Adrenal gland (tissue), 12 donors: ENCODE measurements around the gene SH3RF1. TPM values are rescaled to one million over a fixed set of nuclear protein-coding genes. Genes with fewer than 3 reads are reported as not detected.

Experiments used
- DNase-seq, 7 donors: peaks; one replicate each; pipeline ENCODE4 v3.0.0-alpha.2; 2019 to 2020
- H3K27ac ChIP-seq, 5 donors: fragments of 200-600 bp; sonication (generic) in 4 of 5; 1 replicate in 3 of 5; 2 replicates in 2 of 5; pipeline versions ENCODE4 v1.5.1 to v1.8.0; 2016 to 2020; ENCODE audit warnings: mild to moderate bottlenecking in 1 of 5
- H3K27me3 ChIP-seq: fragments of 200-600 bp; 2 replicates; pipeline ENCODE4 v1.8.0; 2021
- H3K36me3 ChIP-seq, 2 donors: fragments of 200-600 bp; replicated peaks in 1 of 2; 1 replicate in 1 of 2; 2 replicates in 1 of 2; pipeline versions ENCODE4 v1.5.1 to v1.8.0; 2018 to 2022
- H3K4me1 ChIP-seq, 2 donors: fragments of 200-600 bp; replicated peaks in 1 of 2; 1 replicate in 1 of 2; 2 replicates in 1 of 2; pipeline versions ENCODE4 v1.5.1 to v1.8.0; 2018 to 2021
- H3K4me3 ChIP-seq, 4 donors: fragments of 200-600 bp; sonication (generic) in 3 of 4; one replicate each; pipeline ENCODE4 v1.5.1; 2016 to 2018
- H3K9me3 ChIP-seq, 3 donors: fragments of 200-600 bp; sonication (generic) in 1 of 3; replicated peaks in 1 of 3; 1 replicate in 2 of 3; 2 replicates in 1 of 3; pipeline versions ENCODE4 v1.5.1 to v1.8.0; 2016 to 2021
- POLR2A ChIP-seq, 2 donors: fragments of 450-650 bp; IDR thresholded peaks; one replicate each; pipeline ENCODE4 v1.6.1; 2017; ENCODE audit warnings: antibody characterized with exemption in 2 of 2, mild to moderate bottlenecking in 2 of 2, moderate library complexity in 1 of 2
- WGBS, 4 donors: extraction: QIAGEN DNeasy Blood & Tissue Kit in 2 of 4; methylation state at CpG; one replicate each; pipeline versions ENCODE4 v1.1.5 to v1.1.7; 2013 to 2017; 5-methylcytosine and 5-hydroxymethylcytosine counted together
- intact Hi-C, 2 donors: fragments of 100-400 bp; cut with DNase I; formaldehyde crosslinking; loops; one replicate each; pipeline versions ENCODE4 v1.14.1 to v1.15.0; 2022 to 2023
- polyA plus RNA-seq, 3 donors: library from polyadenylated mRNA; stranded (reverse); fragments of 200-250 nt in 2 of 3; fragments of 350-450 nt in 1 of 3; fragmentation: Illumina TruSeq in 1 of 3; extraction: RNeasy Lipid Tissue Mini Kit (QIAGEN cat#74804) in 1 of 3; gene quantifications; one replicate each; pipeline ENCODE4 v1.2.3, GENCODE V29; 2013 to 2014
- total RNA-seq, 9 donors: library from RNA; depleted of rRNA in 4 of 9; stranded (reverse); fragments of >200 nt in 4 of 9; fragments of 120-200 nt in 1 of 9; fragmentation: NEBNext Ultra II Directional in 1 of 9; extraction: Animal tissue kit (Norgen Biotek cat#: 25700) in 1 of 9; gene quantifications; one replicate each; pipeline versions ENCODE4 v1.1.0 to v1.2.4, GENCODE V29; 2013 to 2023
- TF ChIP-seq, protein P1 (sequence below), 6 experiments: fragments of 450-650 bp in 4 of 6; fragments of 200-600 bp in 2 of 6; sonication (generic) in 1 of 6; IDR thresholded peaks; 1 replicate in 5 of 6; 2 replicates in 1 of 6; pipeline versions ENCODE4 v1.5.1 to v1.8.0; 2016 to 2021; ENCODE audit warnings: antibody characterized with exemption in 6 of 6, mild to moderate bottlenecking in 2 of 6, moderate library complexity in 1 of 6
- donor health status: healthy with polysubstance abuse.
- donor health status: Bipolar disorder and iron deficiency.
- donor health status: DM: yes; HTN: yes; CAD: no.
- donor health status: DM: no; HTN: no; CAD: no.
- donor health status: DM: no; HTN: no; CAD: no.
- donor health status: DM: yes; HTN: yes; CAD: no.

The SH3RF1 gene
- total and polyA plus RNA-seq, 12 donors = 1.8 to 19.3 (median 8.6) TPM

DNA sequence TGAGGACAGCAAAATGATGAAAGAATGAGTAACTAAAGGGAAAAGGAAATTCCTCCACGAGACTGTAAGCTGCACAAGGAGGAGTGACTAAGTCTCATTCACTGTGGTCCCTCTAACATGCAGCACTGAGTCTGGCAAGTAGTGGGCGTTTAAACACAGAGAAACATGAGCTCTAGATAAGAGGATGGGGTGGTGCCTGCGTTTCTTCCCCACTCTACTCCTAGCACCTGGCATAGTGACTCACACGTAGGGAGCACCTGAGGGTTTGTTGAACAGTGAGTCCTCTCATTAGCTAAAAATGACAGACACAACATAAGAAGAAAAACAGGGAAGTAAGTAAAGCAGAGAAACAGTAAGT is 154.9 kb downstream of the SH3RF1 start:
- Histone ChIP-seq H3K36me3 (peaks cover 0 to 20% of the 10 kb centered on the region in 2 donors), H3K9me3 (no peaks in the 10 kb centered on the region), H3K4me3 (no peak overlapping the region), H3K27me3 (no peaks in the 10 kb centered on the region), H3K27ac (no peak overlapping the region), H3K4me1 (no peaks in the 10 kb centered on the region)
- DNase-seq = no peak
- 73 to 80% (median 77%) methylated on average over 4 of the region's 4 CpGs for WGBS, 4 donors
- TF ChIP-seq, protein P1, sequence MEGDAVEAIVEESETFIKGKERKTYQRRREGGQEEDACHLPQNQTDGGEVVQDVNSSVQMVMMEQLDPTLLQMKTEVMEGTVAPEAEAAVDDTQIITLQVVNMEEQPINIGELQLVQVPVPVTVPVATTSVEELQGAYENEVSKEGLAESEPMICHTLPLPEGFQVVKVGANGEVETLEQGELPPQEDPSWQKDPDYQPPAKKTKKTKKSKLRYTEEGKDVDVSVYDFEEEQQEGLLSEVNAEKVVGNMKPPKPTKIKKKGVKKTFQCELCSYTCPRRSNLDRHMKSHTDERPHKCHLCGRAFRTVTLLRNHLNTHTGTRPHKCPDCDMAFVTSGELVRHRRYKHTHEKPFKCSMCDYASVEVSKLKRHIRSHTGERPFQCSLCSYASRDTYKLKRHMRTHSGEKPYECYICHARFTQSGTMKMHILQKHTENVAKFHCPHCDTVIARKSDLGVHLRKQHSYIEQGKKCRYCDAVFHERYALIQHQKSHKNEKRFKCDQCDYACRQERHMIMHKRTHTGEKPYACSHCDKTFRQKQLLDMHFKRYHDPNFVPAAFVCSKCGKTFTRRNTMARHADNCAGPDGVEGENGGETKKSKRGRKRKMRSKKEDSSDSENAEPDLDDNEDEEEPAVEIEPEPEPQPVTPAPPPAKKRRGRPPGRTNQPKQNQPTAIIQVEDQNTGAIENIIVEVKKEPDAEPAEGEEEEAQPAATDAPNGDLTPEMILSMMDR (IDR thresholded peaks at IDR 0.05) = no peak
- no peak for TF ChIP-seq POLR2A (IDR thresholded peaks at IDR 0.05)
- intact Hi-C loops = no loop called here

- WGBS, 4 donors = 93 to 98% (median 96%) methylated on average over 6 of the region's 6 CpGs
- peaks cover 0 to 20% of the 10 kb centered on the region in 2 donors for H3K36me3 ChIP-seq
Observed at GRCh38 chr4:169115144-169115896, 155.4 kb downstream of the SH3RF1 start.

DNA sequence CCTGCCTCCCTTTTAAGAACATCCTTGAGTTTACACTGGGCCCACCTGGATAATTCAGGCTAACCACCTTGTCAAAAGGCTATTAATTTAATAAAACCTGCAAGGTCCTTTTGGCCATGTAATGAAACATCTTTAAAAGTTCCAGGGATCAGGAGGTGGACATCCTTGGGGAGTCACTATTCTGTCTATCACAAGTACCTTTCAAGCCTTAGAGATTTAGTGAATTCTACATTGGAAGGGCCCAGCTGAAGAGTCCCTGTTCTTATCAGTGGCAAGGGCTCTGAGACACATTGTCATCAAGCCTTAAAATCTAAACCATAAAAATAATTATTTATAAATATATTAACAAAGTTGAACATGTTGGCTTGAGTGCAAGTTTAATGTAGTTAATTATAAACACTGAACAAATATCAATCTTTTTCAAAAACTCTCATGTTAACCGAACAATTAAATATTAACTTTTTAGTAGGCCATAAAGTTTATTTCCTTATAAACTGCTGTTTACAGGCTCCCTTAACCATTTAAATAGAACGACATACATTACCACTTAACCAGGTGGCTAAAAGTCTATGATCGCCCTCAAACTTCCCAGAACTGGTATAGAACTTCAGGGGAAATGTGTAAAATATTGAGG is 156.3 kb downstream of the SH3RF1 start:
- H3K27me3 ChIP-seq = no peaks in the 10 kb centered on the region
- no peak overlapping the region for H3K4me3 ChIP-seq
- WGBS, 4 donors = 97 to 99% (median 98%) methylated on average over 3 of the region's 3 CpGs
- no peaks in the 10 kb centered on the region for H3K9me3 ChIP-seq
- no peak overlapping the region for H3K27ac ChIP-seq
- H3K4me1 ChIP-seq = no peaks in the 10 kb centered on the region
- no peak for DNase-seq
- TF ChIP-seq, protein P1 (IDR thresholded peaks at IDR 0.05) = no peak
- no peak for TF ChIP-seq POLR2A (IDR thresholded peaks at IDR 0.05)
- intact Hi-C loops = no loop called here
- peaks cover 0 to 20% of the 10 kb centered on the region in 2 donors for H3K36me3 ChIP-seq

More at GRCh38 chr4:169115144-169115896, 155.4 kb downstream of the SH3RF1 start:
- H3K4me3 ChIP-seq = no peak overlapping the region
- no peak overlapping the region for H3K27ac ChIP-seq
- H3K27me3 ChIP-seq = no peaks in the 10 kb centered on the region
- DNase-seq = no peak
- H3K4me1 ChIP-seq = no peaks in the 10 kb centered on the region
- intact Hi-C loops = no loop called here
- H3K9me3 ChIP-seq = no peaks in the 10 kb centered on the region
- TF ChIP-seq POLR2A (IDR thresholded peaks at IDR 0.05) = no peak
- TF ChIP-seq, protein P1 (IDR thresholded peaks at IDR 0.05) = no peak

GRCh38 chr4:169110633-169111032 is 160.1 kb downstream of the SH3RF1 start:
- no peaks in the 10 kb centered on the region for H3K4me1 ChIP-seq
- H3K9me3 ChIP-seq = no peaks in the 10 kb centered on the region
- intact Hi-C loops = no loop called here
- H3K36me3 ChIP-seq = peaks cover 0 to 3% of the 10 kb centered on the region in 2 donors
- no peak overlapping the region for H3K27ac ChIP-seq
- WGBS, 4 donors = 97 to 99% (median 98%) methylated on average over 4 of the region's 4 CpGs
- DNase-seq = no peak
- no peak overlapping the region for H3K4me3 ChIP-seq
- no peaks in the 10 kb centered on the region for H3K27me3 ChIP-seq
- no peak for TF ChIP-seq POLR2A (IDR thresholded peaks at IDR 0.05)
- TF ChIP-seq, protein P1 (IDR thresholded peaks at IDR 0.05) = no peak
